Measurements from ENCODE around the gene ATF7IP.

- TF ChIP-seq CTCF (IDR thresholded peaks at IDR 0.05): no peak
- TF ChIP-seq POLR2A (IDR thresholded peaks at IDR 0.05): no peak
Observed at GRCh38 chr12:14537088-14537487, 171.6 kb downstream of the ATF7IP start.
